ENCODE data around the gene LYPD4.
A peak's percentile ranks its signal among the peaks of the same experiment; 100 is the strongest.

The LYPD4 gene

GRCh38 chr19:41821003-41821735, 23.3 kb downstream of the LYPD4 start:
- no peak overlapping the region for H3K27ac ChIP-seq (ENCODE audit: insufficient read depth, low read length, poor library complexity, severe bottlenecking)
- H3K4me1 ChIP-seq (ENCODE audit: control insufficient read depth, insufficient read depth, low read length, poor library complexity, severe bottlenecking) = no peaks in the 10 kb centered on the region
- no peak overlapping the region for H3K4me3 ChIP-seq (ENCODE audit: insufficient read depth, low read depth, low read length, poor library complexity, severe bottlenecking)
- H3K36me3 ChIP-seq (ENCODE audit: control insufficient read depth, insufficient read depth, low read length) = no peaks in the 10 kb centered on the region
- no peaks in the 10 kb centered on the region for H3K27me3 ChIP-seq (replicated peaks; ENCODE audit: control insufficient read depth, insufficient read depth, low read length, poor library complexity, severe bottlenecking)
- H3K9me3 ChIP-seq (ENCODE audit: control insufficient read depth, low read length) = no peaks in the 10 kb centered on the region
- DNase-seq = peak in 1 of 3 donors; percentile 7

GRCh38 chr19:41816761-41817160, 27.7 kb downstream of the LYPD4 start:
- H3K4me3 ChIP-seq (ENCODE audit: insufficient read depth, low read depth, low read length, poor library complexity, severe bottlenecking) = no peak overlapping the region
- H3K9me3 ChIP-seq (ENCODE audit: control insufficient read depth, low read length) = no peaks in the 10 kb centered on the region
- H3K4me1 ChIP-seq (ENCODE audit: control insufficient read depth, insufficient read depth, low read length, poor library complexity, severe bottlenecking) = no peaks in the 10 kb centered on the region
- DNase-seq = no peak
- H3K27ac ChIP-seq (ENCODE audit: insufficient read depth, low read length, poor library complexity, severe bottlenecking) = no peak overlapping the region
- no peaks in the 10 kb centered on the region for H3K27me3 ChIP-seq (replicated peaks; ENCODE audit: control insufficient read depth, insufficient read depth, low read length, poor library complexity, severe bottlenecking)
- H3K36me3 ChIP-seq (ENCODE audit: control insufficient read depth, insufficient read depth, low read length) = no peaks in the 10 kb centered on the region

GRCh38 chr19:41815301-41815700, 29.2 kb downstream of the LYPD4 start:
- no peaks in the 10 kb centered on the region for H3K36me3 ChIP-seq (ENCODE audit: control insufficient read depth, insufficient read depth, low read length)
- H3K4me1 ChIP-seq (ENCODE audit: control insufficient read depth, insufficient read depth, low read length, poor library complexity, severe bottlenecking) = no peaks in the 10 kb centered on the region
- H3K4me3 ChIP-seq (ENCODE audit: insufficient read depth, low read depth, low read length, poor library complexity, severe bottlenecking) = no peak overlapping the region
- no peak for DNase-seq
- H3K27me3 ChIP-seq (replicated peaks; ENCODE audit: control insufficient read depth, insufficient read depth, low read length, poor library complexity, severe bottlenecking) = no peaks in the 10 kb centered on the region
- no peaks in the 10 kb centered on the region for H3K9me3 ChIP-seq (ENCODE audit: control insufficient read depth, low read length)
- no peak overlapping the region for H3K27ac ChIP-seq (ENCODE audit: insufficient read depth, low read length, poor library complexity, severe bottlenecking)

GRCh38 chr19:41813911-41814310, 30.6 kb downstream of the LYPD4 start:
- H3K27ac ChIP-seq (ENCODE audit: insufficient read depth, low read length, poor library complexity, severe bottlenecking) = no peak overlapping the region
- H3K36me3 ChIP-seq (ENCODE audit: control insufficient read depth, insufficient read depth, low read length) = no peaks in the 10 kb centered on the region
- no peaks in the 10 kb centered on the region for H3K4me1 ChIP-seq (ENCODE audit: control insufficient read depth, insufficient read depth, low read length, poor library complexity, severe bottlenecking)
- H3K9me3 ChIP-seq (ENCODE audit: control insufficient read depth, low read length) = no peaks in the 10 kb centered on the region
- no peak for DNase-seq
- H3K27me3 ChIP-seq (replicated peaks; ENCODE audit: control insufficient read depth, insufficient read depth, low read length, poor library complexity, severe bottlenecking) = no peaks in the 10 kb centered on the region
- H3K4me3 ChIP-seq (ENCODE audit: insufficient read depth, low read depth, low read length, poor library complexity, severe bottlenecking) = no peak overlapping the region

GRCh38 chr19:41811981-41812380, 32.5 kb downstream of the LYPD4 start:
- Histone ChIP-seq H3K9me3 (ENCODE audit: control insufficient read depth, low read length) (no peaks in the 10 kb centered on the region), H3K4me3 (ENCODE audit: insufficient read depth, low read depth, low read length, poor library complexity, severe bottlenecking) (no peak overlapping the region), H3K36me3 (ENCODE audit: control insufficient read depth, insufficient read depth, low read length) (no peaks in the 10 kb centered on the region), H3K4me1 (ENCODE audit: control insufficient read depth, insufficient read depth, low read length, poor library complexity, severe bottlenecking) (no peaks in the 10 kb centered on the region), H3K27ac (ENCODE audit: insufficient read depth, low read length, poor library complexity, severe bottlenecking) (no peak overlapping the region), H3K27me3 (replicated peaks; ENCODE audit: control insufficient read depth, insufficient read depth, low read length, poor library complexity, severe bottlenecking) (no peaks in the 10 kb centered on the region)
- DNase-seq = no peak

- no peak for DNase-seq
- H3K4me1 ChIP-seq (ENCODE audit: control insufficient read depth, insufficient read depth, low read length, poor library complexity, severe bottlenecking) = no peaks in the 10 kb centered on the region
- no peaks in the 10 kb centered on the region for H3K27me3 ChIP-seq (replicated peaks; ENCODE audit: control insufficient read depth, insufficient read depth, low read length, poor library complexity, severe bottlenecking)
- H3K27ac ChIP-seq (ENCODE audit: insufficient read depth, low read length, poor library complexity, severe bottlenecking) = no peak overlapping the region
- no peak overlapping the region for H3K4me3 ChIP-seq (ENCODE audit: insufficient read depth, low read depth, low read length, poor library complexity, severe bottlenecking)
- no peaks in the 10 kb centered on the region for H3K36me3 ChIP-seq (ENCODE audit: control insufficient read depth, insufficient read depth, low read length)
- no peaks in the 10 kb centered on the region for H3K9me3 ChIP-seq (ENCODE audit: control insufficient read depth, low read length)
Observed at GRCh38 chr19:41811036-41811435, 33.4 kb downstream of the LYPD4 start.

- no peaks in the 10 kb centered on the region for H3K36me3 ChIP-seq (ENCODE audit: control insufficient read depth, insufficient read depth, low read length)
- no peaks in the 10 kb centered on the region for H3K27me3 ChIP-seq (replicated peaks; ENCODE audit: control insufficient read depth, insufficient read depth, low read length, poor library complexity, severe bottlenecking)
- H3K4me3 ChIP-seq (ENCODE audit: insufficient read depth, low read depth, low read length, poor library complexity, severe bottlenecking) = no peak overlapping the region
- H3K9me3 ChIP-seq (ENCODE audit: control insufficient read depth, low read length) = no peaks in the 10 kb centered on the region
- no peaks in the 10 kb centered on the region for H3K4me1 ChIP-seq (ENCODE audit: control insufficient read depth, insufficient read depth, low read length, poor library complexity, severe bottlenecking)
- no peak overlapping the region for H3K27ac ChIP-seq (ENCODE audit: insufficient read depth, low read length, poor library complexity, severe bottlenecking)
- no peak for DNase-seq
Observed at GRCh38 chr19:41810301-41810700, 34.2 kb downstream of the LYPD4 start.

GRCh38 chr19:41808663-41809566, 35.6 kb downstream of the LYPD4 start:
- no peak for DNase-seq

GRCh38 chr19:41807176-41807575, 37.3 kb downstream of the LYPD4 start:
- DNase-seq = no peak
- Histone ChIP-seq H3K4me3 (ENCODE audit: insufficient read depth, low read depth, low read length, poor library complexity, severe bottlenecking) (no peak overlapping the region), H3K36me3 (ENCODE audit: control insufficient read depth, insufficient read depth, low read length) (no peaks in the 10 kb centered on the region), H3K27ac (ENCODE audit: insufficient read depth, low read length, poor library complexity, severe bottlenecking) (no peak overlapping the region), H3K9me3 (ENCODE audit: control insufficient read depth, low read length) (no peaks in the 10 kb centered on the region), H3K4me1 (ENCODE audit: control insufficient read depth, insufficient read depth, low read length, poor library complexity, severe bottlenecking) (no peaks in the 10 kb centered on the region), H3K27me3 (replicated peaks; ENCODE audit: control insufficient read depth, insufficient read depth, low read length, poor library complexity, severe bottlenecking) (no peaks in the 10 kb centered on the region)

More at GRCh38 chr19:41808663-41809566, 35.6 kb downstream of the LYPD4 start:
- Histone ChIP-seq H3K27me3 (replicated peaks; ENCODE audit: control insufficient read depth, insufficient read depth, low read length, poor library complexity, severe bottlenecking) (no peaks in the 10 kb centered on the region), H3K27ac (ENCODE audit: insufficient read depth, low read length, poor library complexity, severe bottlenecking) (no peak overlapping the region), H3K4me3 (ENCODE audit: insufficient read depth, low read depth, low read length, poor library complexity, severe bottlenecking) (no peak overlapping the region), H3K4me1 (ENCODE audit: control insufficient read depth, insufficient read depth, low read length, poor library complexity, severe bottlenecking) (no peaks in the 10 kb centered on the region), H3K36me3 (ENCODE audit: control insufficient read depth, insufficient read depth, low read length) (no peaks in the 10 kb centered on the region), H3K9me3 (ENCODE audit: control insufficient read depth, low read length) (no peaks in the 10 kb centered on the region)

- Histone ChIP-seq H3K4me1 (ENCODE audit: control insufficient read depth, insufficient read depth, low read length, poor library complexity, severe bottlenecking) (no peaks in the 10 kb centered on the region), H3K27me3 (replicated peaks; ENCODE audit: control insufficient read depth, insufficient read depth, low read length, poor library complexity, severe bottlenecking) (no peaks in the 10 kb centered on the region), H3K9me3 (ENCODE audit: control insufficient read depth, low read length) (no peaks in the 10 kb centered on the region), H3K36me3 (ENCODE audit: control insufficient read depth, insufficient read depth, low read length) (no peaks in the 10 kb centered on the region), H3K27ac (ENCODE audit: insufficient read depth, low read length, poor library complexity, severe bottlenecking) (no peak overlapping the region), H3K4me3 (ENCODE audit: insufficient read depth, low read depth, low read length, poor library complexity, severe bottlenecking) (no peak overlapping the region)
- DNase-seq = no peak
Observed at GRCh38 chr19:41804336-41804735, 40.1 kb downstream of the LYPD4 start.
